ENCODE results near the gene SCCPDH. TPM values are rescaled to one million over a fixed set of nuclear protein-coding genes. Genes with fewer than 3 reads are reported as not detected.

SCCPDH gene
- total and polyA plus RNA-seq, 9 donors = 14.7 to 26.2 (median 23.8) TPM

DNA sequence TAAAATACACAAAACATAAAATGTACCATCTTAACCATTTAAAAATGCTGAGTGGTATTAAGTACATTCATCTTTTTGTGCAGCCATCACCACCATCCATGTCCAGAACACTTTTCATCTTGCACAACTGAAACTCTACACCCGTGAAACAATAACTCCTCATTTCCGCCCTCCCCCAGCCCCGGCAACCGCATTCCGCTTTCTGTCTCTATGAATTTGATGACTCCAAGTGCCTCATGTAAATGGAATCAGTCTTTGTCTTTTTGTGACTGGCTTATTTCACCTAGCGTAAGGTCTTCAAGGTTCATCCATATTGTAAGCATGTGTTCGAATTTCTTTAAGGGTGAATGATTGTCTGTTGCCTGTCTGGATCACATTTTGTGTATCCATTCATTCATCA lies 37.2 kb downstream of the SCCPDH start:
- Histone ChIP-seq H3K4me1 (ENCODE audit: insufficient read depth) (no peaks in the 10 kb centered on the region), H3K36me3 (no peaks in the 10 kb centered on the region), H3K27ac (no peak overlapping the region), H3K9me3 (no peaks in the 10 kb centered on the region), H3K4me3 (no peak overlapping the region), H3K27me3 (no peaks in the 10 kb centered on the region)
- 91 to 95% (median 94%) methylated on average over 7 of the region's 7 CpGs for WGBS, 3 donors
- TF ChIP-seq, protein P1, sequence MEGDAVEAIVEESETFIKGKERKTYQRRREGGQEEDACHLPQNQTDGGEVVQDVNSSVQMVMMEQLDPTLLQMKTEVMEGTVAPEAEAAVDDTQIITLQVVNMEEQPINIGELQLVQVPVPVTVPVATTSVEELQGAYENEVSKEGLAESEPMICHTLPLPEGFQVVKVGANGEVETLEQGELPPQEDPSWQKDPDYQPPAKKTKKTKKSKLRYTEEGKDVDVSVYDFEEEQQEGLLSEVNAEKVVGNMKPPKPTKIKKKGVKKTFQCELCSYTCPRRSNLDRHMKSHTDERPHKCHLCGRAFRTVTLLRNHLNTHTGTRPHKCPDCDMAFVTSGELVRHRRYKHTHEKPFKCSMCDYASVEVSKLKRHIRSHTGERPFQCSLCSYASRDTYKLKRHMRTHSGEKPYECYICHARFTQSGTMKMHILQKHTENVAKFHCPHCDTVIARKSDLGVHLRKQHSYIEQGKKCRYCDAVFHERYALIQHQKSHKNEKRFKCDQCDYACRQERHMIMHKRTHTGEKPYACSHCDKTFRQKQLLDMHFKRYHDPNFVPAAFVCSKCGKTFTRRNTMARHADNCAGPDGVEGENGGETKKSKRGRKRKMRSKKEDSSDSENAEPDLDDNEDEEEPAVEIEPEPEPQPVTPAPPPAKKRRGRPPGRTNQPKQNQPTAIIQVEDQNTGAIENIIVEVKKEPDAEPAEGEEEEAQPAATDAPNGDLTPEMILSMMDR (IDR thresholded peaks at IDR 0.05) = no peak
- TF ChIP-seq POLR2A (IDR thresholded peaks at IDR 0.05) = no peak
- TF ChIP-seq EP300 (IDR thresholded peaks at IDR 0.05) = no peak
- intact Hi-C loops (cut with DNase I) = no loop called here
- no peak for DNase-seq

DNA sequence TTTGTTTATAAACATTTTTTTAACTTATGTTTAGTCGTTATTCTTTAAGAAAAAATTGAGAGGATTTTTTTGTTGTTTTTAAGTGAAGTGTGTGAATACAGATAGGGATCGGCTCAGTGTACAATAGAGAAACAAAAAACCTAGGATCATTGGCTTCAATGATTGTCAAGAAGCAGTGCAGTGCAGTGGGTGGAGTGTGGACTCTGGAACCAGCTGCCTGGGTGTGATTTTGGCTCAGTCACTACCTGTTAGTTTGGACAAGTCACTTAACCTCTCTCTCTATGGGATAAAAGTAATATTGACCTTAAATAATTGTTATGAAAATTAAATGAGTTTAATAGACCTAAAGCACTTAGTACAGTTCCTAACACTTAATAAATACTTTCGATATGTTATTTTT lies 41.3 kb downstream of the SCCPDH start:
- H3K36me3 ChIP-seq = no peaks in the 10 kb centered on the region
- intact Hi-C loops (cut with DNase I) = no loop called here

DNA sequence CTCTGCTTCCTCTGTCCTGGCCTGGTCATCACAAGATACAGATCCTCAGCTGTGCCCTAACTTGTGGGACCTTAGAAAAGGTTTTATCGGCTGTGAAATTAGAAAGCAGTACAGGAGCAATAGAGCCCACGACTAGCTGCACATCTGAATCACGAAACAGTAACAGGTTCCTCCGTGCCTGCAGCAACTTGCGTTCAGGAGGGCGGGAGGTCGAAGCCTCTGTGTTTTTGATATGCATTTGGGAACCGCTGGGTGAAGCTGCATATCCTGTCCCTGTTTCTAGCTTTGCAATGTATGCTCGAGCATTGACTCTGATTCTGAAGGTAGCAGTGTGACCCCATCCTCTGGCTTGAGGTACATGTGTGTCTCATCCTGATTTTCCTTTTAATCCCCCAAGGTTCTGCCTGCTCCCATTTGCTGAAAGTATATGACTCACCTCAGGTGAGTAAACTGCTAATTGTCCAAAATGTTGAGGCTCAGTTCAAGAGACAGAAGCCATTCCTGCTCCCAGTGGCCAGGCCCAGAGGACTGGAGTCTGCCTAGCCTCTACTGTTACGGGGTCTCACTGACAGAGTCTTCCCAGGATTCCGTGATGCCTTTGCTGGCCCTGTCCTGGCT lies 44.3 kb downstream of the SCCPDH start:
- Histone ChIP-seq H3K4me3 (no peak overlapping the region), H3K4me1 (ENCODE audit: insufficient read depth) (no peaks in the 10 kb centered on the region), H3K9me3 (no peaks in the 10 kb centered on the region), H3K27ac (no peak overlapping the region), H3K27me3 (no peaks in the 10 kb centered on the region), H3K36me3 (no peaks in the 10 kb centered on the region)
- TF ChIP-seq, protein P1 (IDR thresholded peaks at IDR 0.05) = no peak
- no peak for TF ChIP-seq POLR2A (IDR thresholded peaks at IDR 0.05)
- TF ChIP-seq EP300 (IDR thresholded peaks at IDR 0.05) = no peak
- 82 to 84% (median 83%) methylated on average over 11 of the region's 11 CpGs for WGBS, 3 donors
- no peak for DNase-seq
- intact Hi-C loops (cut with DNase I) = no loop called here

More for the DNA sequence above, 41.3 kb downstream of the SCCPDH start:
- Histone ChIP-seq H3K27me3 (no peaks in the 10 kb centered on the region), H3K27ac (no peak overlapping the region), H3K9me3 (no peaks in the 10 kb centered on the region), H3K4me3 (no peak overlapping the region), H3K4me1 (ENCODE audit: insufficient read depth) (no peaks in the 10 kb centered on the region)
- no peak for DNase-seq
- TF ChIP-seq, protein P1 (IDR thresholded peaks at IDR 0.05) = no peak
- no peak for TF ChIP-seq POLR2A (IDR thresholded peaks at IDR 0.05)
- 84 to 89% (median 87%) methylated on average over 3 of the region's 3 CpGs for WGBS, 3 donors

DNA sequence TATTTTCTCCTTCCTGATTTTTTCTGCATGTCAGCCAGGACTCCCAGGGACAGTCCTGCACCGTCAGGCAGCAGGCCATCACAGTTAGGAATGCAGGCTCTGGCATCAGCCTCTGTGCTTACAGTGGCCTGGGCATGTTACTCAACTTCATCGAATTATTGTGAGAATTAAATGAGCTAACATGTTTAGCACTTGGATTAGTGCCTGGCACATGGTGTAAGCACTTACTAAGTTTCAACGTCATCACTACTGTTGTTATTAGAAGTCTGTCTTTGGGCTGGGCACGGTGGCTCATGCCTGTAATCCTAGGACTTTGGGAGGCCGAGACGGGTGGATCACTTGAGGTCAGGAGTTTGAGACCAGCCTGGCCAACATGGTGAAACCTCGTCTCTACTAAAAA lies 45.1 kb downstream of the SCCPDH start:
- Histone ChIP-seq H3K27me3 (no peaks in the 10 kb centered on the region), H3K36me3 (no peaks in the 10 kb centered on the region), H3K27ac (no peak overlapping the region), H3K4me3 (no peak overlapping the region), H3K4me1 (ENCODE audit: insufficient read depth) (no peaks in the 10 kb centered on the region), H3K9me3 (no peaks in the 10 kb centered on the region)
- no peak for DNase-seq
- intact Hi-C loops (cut with DNase I) = no loop called here
- 83 to 92% (median 86%) methylated on average over 7 of the region's 7 CpGs for WGBS, 3 donors
- TF ChIP-seq, protein P1 (IDR thresholded peaks at IDR 0.05) = no peak
- TF ChIP-seq EP300 (IDR thresholded peaks at IDR 0.05) (no peak), POLR2A (IDR thresholded peaks at IDR 0.05) (no peak)

Measured in ovary (tissue), 9 donors.